ENCODE measurements around the gene CCDC54. TPM values are rescaled to one million over a fixed set of nuclear protein-coding genes. Genes with fewer than 3 reads are reported as not detected.

The CCDC54 gene
- total and polyA plus RNA-seq, 12 donors, result not detected

DNA sequence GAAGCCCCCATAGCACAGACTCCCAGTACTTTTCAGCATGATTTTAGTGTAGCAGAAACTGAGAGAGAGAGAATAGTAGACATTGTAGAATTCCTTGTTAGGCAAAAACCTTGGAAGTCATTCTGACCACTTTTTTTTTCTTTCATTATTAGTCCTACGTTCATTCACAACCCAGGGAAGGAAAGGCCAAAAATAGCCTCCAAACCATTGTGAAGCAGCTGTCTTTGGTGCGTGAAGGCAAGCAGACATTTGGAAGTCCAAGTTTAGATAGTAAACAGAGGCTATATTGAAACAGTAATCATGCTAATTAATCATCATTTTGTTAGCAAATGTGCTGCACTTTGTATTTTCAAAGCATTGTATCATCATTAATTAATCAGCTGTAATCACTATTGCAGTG, 34.5 kb downstream of the CCDC54 start:
- WGBS, 2 donors, result 14 to 20% methylated on average over 2 of the region's 2 CpGs
- peak overlapping the region in 2 of 10 donors; percentile 27 to 46 for H3K27ac ChIP-seq
- no peak for ATAC-seq

DNA sequence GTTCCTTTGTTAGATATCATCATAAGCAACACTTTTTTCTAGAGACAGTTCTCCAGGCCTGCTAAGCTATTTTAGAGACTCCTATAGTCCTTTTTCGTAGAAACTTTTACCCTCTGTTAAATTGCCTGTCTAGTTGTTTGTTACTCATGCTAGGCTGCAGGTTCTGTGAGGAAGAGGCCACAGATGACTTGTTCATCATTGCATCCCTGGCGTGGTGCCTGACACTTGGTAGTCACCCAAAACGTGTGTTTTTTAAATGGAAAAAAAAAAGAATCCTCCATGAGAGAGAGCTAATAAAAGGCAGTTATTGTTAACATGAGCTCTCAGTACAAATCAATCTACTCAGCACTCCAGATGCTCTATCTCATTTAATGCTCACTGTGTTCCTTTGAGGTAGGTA, 35.1 kb downstream of the CCDC54 start:
- TF ChIP-seq, protein P1, sequence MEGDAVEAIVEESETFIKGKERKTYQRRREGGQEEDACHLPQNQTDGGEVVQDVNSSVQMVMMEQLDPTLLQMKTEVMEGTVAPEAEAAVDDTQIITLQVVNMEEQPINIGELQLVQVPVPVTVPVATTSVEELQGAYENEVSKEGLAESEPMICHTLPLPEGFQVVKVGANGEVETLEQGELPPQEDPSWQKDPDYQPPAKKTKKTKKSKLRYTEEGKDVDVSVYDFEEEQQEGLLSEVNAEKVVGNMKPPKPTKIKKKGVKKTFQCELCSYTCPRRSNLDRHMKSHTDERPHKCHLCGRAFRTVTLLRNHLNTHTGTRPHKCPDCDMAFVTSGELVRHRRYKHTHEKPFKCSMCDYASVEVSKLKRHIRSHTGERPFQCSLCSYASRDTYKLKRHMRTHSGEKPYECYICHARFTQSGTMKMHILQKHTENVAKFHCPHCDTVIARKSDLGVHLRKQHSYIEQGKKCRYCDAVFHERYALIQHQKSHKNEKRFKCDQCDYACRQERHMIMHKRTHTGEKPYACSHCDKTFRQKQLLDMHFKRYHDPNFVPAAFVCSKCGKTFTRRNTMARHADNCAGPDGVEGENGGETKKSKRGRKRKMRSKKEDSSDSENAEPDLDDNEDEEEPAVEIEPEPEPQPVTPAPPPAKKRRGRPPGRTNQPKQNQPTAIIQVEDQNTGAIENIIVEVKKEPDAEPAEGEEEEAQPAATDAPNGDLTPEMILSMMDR (IDR thresholded peaks at IDR 0.05), result no peak
- 63 to 66% methylated on average over 3 of the region's 3 CpGs for WGBS, 2 donors
- Histone ChIP-seq H3K27me3 (no peaks in the 10 kb centered on the region), H3K27ac (no peak overlapping the region), H3K4me1 (peaks cover 0 to 9% (median 0%) of the 10 kb centered on the region in 9 donors), H3K4me3 (no peak overlapping the region), H3K36me3 (no peaks in the 10 kb centered on the region), H3K9me3 (peaks cover 0 to 35% (median 17%) of the 10 kb centered on the region in 11 donors)
- intact Hi-C loops (cut with DNase I), result no loop called here
- ATAC-seq (no peak), DNase-seq (no peak)

More for the DNA sequence above, 34.5 kb downstream of the CCDC54 start:
- H3K4me3 ChIP-seq, result no peak overlapping the region
- H3K9me3 ChIP-seq, result peaks cover 0 to 35% (median 17%) of the 10 kb centered on the region in 11 donors
- DNase-seq, result no peak
- peaks cover 0 to 9% (median 0%) of the 10 kb centered on the region in 9 donors for H3K4me1 ChIP-seq
- TF ChIP-seq, protein P1 (IDR thresholded peaks at IDR 0.05), result no peak
- no peaks in the 10 kb centered on the region for H3K36me3 ChIP-seq
- H3K27me3 ChIP-seq, result no peaks in the 10 kb centered on the region
- intact Hi-C loops (cut with DNase I), result no loop called here

DNA sequence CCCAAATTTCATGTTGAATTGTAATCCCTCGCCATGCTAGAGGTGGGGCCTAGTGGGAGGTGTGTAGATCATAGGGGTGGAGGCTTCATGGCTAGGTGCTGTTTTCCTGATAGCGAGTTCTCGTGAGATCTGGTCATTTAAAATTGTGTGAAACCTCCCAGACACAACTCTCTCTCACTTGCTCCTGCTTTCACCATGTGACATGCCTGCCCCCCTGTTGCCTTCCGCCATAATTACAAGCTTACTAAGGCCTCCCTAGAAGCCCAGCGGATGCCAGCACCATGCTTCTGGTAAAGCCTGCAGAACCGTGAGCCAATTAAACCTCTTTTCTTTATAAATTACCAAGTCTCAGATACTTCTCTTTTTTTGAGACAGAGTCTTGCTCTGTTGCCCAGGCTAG, 36.0 kb downstream of the CCDC54 start:
- 98 to 99% methylated on average over 6 of the region's 6 CpGs for WGBS, 2 donors
- H3K4me1 ChIP-seq, result peaks cover 0 to 9% (median 0%) of the 10 kb centered on the region in 9 donors
- no peak overlapping the region for H3K27ac ChIP-seq
- DNase-seq (no peak), ATAC-seq (no peak)
- intact Hi-C loops (cut with DNase I), result no loop called here
- TF ChIP-seq, protein P1 (IDR thresholded peaks at IDR 0.05), result no peak
- H3K27me3 ChIP-seq, result no peaks in the 10 kb centered on the region
- H3K4me3 ChIP-seq, result no peak overlapping the region
- H3K36me3 ChIP-seq, result no peaks in the 10 kb centered on the region
- H3K9me3 ChIP-seq, result peaks cover 0 to 32% (median 17%) of the 10 kb centered on the region in 11 donors

DNA sequence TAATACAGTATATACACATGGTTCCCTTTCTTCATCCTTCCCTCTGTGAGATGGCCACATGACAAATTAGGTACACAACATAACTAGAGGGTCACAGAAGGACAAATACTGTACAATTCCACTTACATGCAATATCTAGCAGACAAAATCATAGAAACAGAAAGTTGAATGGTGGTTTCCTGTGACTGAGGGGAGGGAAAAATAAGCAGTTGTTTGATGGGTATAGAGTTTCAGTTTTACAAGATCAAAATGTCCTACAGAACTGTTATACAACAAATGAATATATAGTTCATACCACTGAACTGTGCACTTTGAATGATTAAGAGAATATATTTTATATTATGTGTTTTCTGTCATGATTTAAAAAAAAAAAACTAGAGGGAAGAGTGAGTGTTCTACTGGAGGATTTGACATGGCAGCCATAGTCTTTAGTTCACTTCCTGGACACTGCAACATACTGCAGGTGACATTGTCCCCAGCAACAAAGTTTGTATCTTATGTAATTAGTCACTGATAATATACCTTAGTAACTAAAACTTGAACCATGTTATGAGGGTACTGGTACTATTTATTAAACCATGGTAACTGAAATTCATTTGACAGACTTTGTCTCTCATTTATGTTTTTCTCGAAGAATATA, 37.2 kb downstream of the CCDC54 start:
- no peaks in the 10 kb centered on the region for H3K27me3 ChIP-seq
- no peak overlapping the region for H3K4me3 ChIP-seq
- peaks cover 0 to 9% (median 0%) of the 10 kb centered on the region in 9 donors for H3K4me1 ChIP-seq
- H3K9me3 ChIP-seq, result peaks cover 0 to 21% (median 8%) of the 10 kb centered on the region in 11 donors
- TF ChIP-seq, protein P1 (IDR thresholded peaks at IDR 0.05), result no peak
- intact Hi-C loops (cut with DNase I), result no loop called here
- H3K36me3 ChIP-seq, result no peaks in the 10 kb centered on the region
- DNase-seq, result no peak
- H3K27ac ChIP-seq, result no peak overlapping the region
- ATAC-seq, result no peak
- 97 to 98% methylated on average over 1 of the region's 1 CpG for WGBS, 2 donors

Measured in heart right ventricle (tissue), 16 donors.